ENCODE data around the gene KRCC1.

KRCC1 gene

GRCh38 chr2:88032070-88032702 lies 23.4 kb downstream of the KRCC1 start:
- H3K27me3 ChIP-seq, result no peaks in the 10 kb centered on the region
- peaks cover 70% of the 10 kb centered on the region for H3K36me3 ChIP-seq
- peaks cover 16 to 23% of the 10 kb centered on the region in 2 experiments for H3K4me1 ChIP-seq (ENCODE audit: control insufficient read depth in 1 of 2, insufficient read depth in 1 of 2, low read depth in 1 of 2, low read length in 1 of 2)

GRCh38 chr2:88028931-88029330 lies 26.7 kb downstream of the KRCC1 start:
- H3K9me3 ChIP-seq, result no peaks in the 10 kb centered on the region
- H3K27ac ChIP-seq, result no peak overlapping the region
- no peak overlapping the region for H3K4me3 ChIP-seq (ENCODE audit: low read depth in 1 of 2, low read length in 1 of 2)
- H3K4me1 ChIP-seq (ENCODE audit: control insufficient read depth in 1 of 2, insufficient read depth in 1 of 2, low read depth in 1 of 2, low read length in 1 of 2), result peaks cover 10 to 19% of the 10 kb centered on the region in 2 experiments
- H3K36me3 ChIP-seq, result peaks cover 55% of the 10 kb centered on the region
- TF ChIP-seq CTCF (IDR thresholded peaks at IDR 0.05), result no peak
- H3K27me3 ChIP-seq, result no peaks in the 10 kb centered on the region

More at GRCh38 chr2:88032070-88032702, 23.4 kb downstream of the KRCC1 start:
- H3K27ac ChIP-seq, result no peak overlapping the region
- H3K9me3 ChIP-seq, result no peaks in the 10 kb centered on the region
- no peak for TF ChIP-seq CTCF (IDR thresholded peaks at IDR 0.05)
- no peak overlapping the region for H3K4me3 ChIP-seq (ENCODE audit: low read depth in 1 of 2, low read length in 1 of 2)

- no peak for TF ChIP-seq CTCF (IDR thresholded peaks at IDR 0.05)
- Histone ChIP-seq H3K27me3 (no peaks in the 10 kb centered on the region), H3K9me3 (no peaks in the 10 kb centered on the region), H3K27ac (peak overlapping the region; percentile 75), H3K36me3 (peaks cover 44% of the 10 kb centered on the region), H3K4me3 (ENCODE audit: low read depth in 1 of 2, low read length in 1 of 2) (peak overlapping the region; percentile 8 to 20), H3K4me1 (ENCODE audit: control insufficient read depth in 1 of 2, insufficient read depth in 1 of 2, low read depth in 1 of 2, low read length in 1 of 2) (peaks cover 10 to 19% of the 10 kb centered on the region in 2 experiments)
Measured at GRCh38 chr2:88027697-88028389, 27.7 kb downstream of the KRCC1 start.

GRCh38 chr2:88024509-88024908 lies 31.1 kb downstream of the KRCC1 start:
- no peak for TF ChIP-seq CTCF (IDR thresholded peaks at IDR 0.05)
- Histone ChIP-seq H3K36me3 (peaks cover 15% of the 10 kb centered on the region), H3K27ac (no peak overlapping the region), H3K4me3 (ENCODE audit: low read depth in 1 of 2, low read length in 1 of 2) (no peak overlapping the region), H3K27me3 (no peaks in the 10 kb centered on the region), H3K9me3 (no peaks in the 10 kb centered on the region), H3K4me1 (ENCODE audit: control insufficient read depth in 1 of 2, insufficient read depth in 1 of 2, low read depth in 1 of 2, low read length in 1 of 2) (peaks cover 10 to 19% of the 10 kb centered on the region in 2 experiments)

- no peaks in the 10 kb centered on the region for H3K9me3 ChIP-seq
- peaks cover 5 to 16% of the 10 kb centered on the region in 2 experiments for H3K4me1 ChIP-seq (ENCODE audit: control insufficient read depth in 1 of 2, insufficient read depth in 1 of 2, low read depth in 1 of 2, low read length in 1 of 2)
- H3K27ac ChIP-seq, result no peak overlapping the region
- peaks cover 6% of the 10 kb centered on the region for H3K36me3 ChIP-seq
- TF ChIP-seq CTCF (IDR thresholded peaks at IDR 0.05), result no peak
- H3K4me3 ChIP-seq (ENCODE audit: low read depth in 1 of 2, low read length in 1 of 2), result no peak overlapping the region
- H3K27me3 ChIP-seq, result no peaks in the 10 kb centered on the region
Measured at GRCh38 chr2:88022669-88022921, 33.0 kb downstream of the KRCC1 start.

Measured in neutrophil (primary cell).